NOMO-1 treated with dmso at 0.1 percent for 144 hours (cell line): ENCODE data around the gene PLLP.

ENCODE experiments used
- DNase-seq: peaks from one replicate; lab custom pipeline; 2025; ENCODE audit not compliant: unreplicated experiment; lab: John Stamatoyannopoulos, UW

Gene PLLP

DNA sequence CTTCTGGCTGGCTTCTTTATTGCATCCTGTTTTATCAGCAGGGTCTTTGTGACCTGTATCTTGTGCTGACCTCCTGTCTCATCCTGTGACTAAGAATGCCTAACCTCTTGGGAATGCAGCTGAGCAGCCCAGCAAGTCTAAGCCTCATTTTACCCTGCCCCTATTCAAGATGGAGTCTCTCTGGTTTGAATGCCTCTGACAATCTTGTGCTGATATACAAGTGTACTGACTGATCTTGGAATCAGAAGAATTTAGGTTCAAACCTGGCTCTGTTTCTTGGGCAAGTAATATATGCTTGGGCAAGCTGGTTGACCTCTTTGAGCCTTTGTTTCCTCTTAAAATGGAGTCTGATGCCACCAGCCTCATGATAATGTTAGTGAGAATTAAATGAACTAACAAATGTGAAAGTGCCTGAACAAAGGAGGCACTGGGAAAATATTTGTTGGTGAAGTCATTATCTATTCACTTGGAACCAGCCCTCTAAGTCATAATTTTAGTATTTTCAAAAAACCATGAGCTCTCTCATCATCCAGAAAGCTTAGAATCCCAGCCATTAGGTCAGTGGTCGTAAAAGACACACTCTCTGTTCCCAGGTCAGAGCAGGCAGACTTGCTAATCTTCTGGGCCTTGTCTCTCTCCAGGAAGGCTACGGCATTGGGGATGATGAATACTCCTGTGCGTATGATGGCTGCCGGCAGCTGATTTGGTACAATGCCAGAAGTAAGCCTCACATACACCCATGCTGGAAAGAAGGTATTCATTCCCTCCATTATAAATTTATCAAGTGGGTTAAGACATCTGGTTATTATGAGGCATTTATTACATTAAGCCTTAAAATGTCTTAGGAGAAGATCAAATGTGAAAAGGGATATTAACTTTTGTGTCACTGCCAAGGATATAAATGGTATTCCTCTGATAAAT lies 57.5 kb downstream of the PLLP start:
- DNase-seq: no peak

DNA sequence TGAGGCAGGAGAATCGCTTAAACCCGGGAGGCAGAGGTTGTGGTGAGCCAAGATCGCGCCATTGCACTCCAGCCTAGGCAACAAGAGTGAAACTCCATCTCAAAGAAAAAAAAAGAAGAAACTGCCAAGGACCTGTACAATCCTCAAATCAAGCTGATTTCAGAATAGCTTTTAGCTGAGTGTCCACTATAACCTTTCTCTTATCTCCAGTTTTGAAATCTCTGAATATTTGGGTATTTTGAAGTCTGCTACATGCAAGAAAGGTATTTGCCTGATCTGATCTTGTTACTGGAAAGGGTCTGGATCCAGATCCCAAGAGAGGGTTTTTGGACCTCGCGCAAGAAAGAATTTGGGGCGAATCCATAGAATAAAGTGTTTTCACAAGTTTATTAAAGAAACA lies 58.5 kb downstream of the PLLP start:
- no peak for DNase-seq

DNA sequence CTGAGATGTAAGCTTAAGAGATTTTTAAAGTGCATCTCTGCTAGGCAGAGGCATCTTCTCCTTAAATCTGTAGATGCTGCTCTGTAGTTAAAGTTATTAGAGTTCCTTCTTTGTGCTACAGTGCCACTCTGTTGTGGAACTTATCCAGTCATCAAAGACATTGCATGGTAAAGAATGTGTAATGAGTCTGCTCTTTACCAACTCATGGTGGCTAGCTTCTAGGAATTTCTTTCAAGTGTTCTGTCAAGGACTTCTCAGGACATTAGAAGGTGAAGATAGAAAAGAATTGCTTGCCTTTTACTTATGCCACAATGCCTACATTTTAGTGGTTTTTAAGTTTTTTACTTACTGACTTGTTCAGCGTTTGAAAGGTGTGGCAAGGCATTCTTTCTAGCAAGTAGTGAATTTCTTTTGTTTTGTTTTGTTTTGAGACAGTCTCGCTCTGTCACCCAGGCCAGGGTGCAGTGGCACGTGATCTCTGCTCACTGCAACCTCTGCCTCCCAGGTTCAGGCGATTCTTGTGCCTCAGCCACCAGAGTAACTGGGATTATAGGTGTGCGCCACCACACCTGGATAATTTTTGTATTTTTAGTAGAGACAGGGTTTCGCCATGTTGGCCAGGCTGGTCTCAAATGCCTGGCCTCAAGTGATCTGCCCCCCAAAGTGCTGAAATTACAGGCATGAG lies 59.7 kb downstream of the PLLP start:
- no peak for DNase-seq

DNA sequence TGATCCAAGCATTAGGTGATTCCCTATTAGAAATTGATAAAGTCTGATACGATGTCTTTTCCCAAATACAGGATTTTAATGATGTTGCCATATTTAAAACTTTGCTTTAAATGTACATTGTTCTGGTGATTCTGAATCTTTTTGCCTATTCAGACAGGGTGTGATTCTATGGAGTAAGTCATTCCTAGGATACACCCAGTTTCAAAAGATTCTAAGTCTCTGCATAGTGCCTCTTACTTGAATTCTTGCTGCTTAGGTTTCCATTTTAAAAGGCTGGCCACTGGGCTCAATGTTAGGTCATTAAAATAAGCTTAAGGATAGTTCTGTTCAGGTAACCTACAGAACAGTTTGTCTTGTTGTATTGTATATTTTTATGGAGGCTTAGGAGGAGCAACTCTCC lies 61.4 kb downstream of the PLLP start:
- no peak for DNase-seq

DNA sequence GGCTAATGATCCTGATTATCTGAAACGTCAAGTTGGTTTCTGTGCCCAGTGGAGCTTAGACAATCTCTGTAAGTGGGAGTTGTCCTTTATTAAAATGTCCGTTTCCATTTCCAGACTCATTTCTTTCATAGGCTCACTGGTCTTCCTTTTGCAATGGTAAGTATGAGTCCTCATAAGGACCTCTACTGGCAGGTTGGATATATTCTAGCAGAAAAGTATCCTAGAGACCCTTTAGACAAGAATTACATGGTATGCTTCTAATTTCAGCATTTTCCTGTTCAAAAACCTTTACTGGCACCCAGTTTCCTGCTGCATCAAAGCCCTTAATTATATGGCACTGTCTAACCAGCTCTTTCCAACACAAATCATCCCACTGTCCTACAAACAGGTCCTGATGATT lies 67.5 kb downstream of the PLLP start:
- DNase-seq: no peak

DNA sequence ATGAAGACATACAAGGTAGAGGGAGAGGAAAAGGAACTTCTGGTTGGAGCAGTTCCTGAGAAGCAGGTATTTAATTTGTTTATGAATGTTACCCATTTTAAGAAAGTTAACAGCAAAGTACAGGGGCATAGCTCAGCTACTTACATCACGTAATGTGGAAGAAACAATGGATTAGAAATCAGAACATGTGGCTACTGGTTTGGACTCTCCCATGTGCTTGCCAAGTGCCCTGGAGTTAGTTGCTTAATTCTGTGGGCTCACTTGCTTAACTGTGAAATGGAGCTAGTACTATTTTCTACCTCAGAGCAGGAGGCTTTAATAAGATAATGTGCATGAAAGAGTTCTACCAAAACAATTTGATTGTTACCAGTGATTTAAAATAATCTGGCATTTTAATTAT lies 71.0 kb downstream of the PLLP start:
- no peak for DNase-seq

DNA sequence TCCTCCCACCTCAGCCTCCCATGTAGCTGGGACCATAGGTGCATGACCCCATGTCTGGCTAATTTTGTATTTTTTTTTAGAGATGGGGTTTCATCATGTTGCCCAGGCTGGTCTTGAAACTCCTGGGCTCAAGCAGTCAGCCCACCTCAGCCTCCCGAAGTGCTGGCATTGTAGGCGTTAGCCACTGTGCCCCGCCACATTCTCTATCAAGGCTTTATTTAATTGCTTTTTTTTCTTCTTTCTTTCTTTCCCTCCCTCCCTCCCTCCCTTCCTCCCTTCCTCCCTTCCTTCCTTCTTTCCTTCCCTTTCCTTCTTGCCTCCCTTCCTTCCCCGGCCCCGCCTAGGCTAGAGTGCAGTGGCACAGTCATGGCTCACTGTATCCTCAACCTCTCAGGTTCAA lies 74.7 kb downstream of the PLLP start:
- no peak for DNase-seq

DNA sequence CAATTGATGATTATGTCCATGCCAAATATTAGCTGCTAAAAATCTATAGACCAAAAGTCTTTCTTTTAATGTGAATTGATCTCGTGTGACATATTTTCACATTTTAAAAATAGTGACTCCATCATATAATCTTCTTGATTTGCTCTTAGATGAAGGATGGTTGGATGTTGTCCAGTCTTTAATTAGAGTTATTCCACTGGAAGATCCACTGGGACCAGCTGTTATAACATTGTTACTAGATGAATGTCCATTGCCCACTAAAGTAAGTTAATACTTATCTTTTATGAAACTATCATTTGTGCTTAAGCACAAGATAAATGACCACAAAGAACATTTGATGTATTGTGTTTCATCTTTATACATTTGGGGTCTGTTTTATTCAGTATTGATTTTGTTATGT lies 75.5 kb downstream of the PLLP start:
- no peak for DNase-seq
